GM12872 (cell line): ENCODE measurements around the gene CD4.

Experiments used
- TF ChIP-seq, protein P1 (sequence below): IDR thresholded peaks from 3 replicates; pipeline ENCODE4 v1.5.1; 2011; ENCODE audit warnings: low read depth, mild to moderate bottlenecking, low read length, moderate library complexity; ENCODE audit not compliant: insufficient read depth

The CD4 gene

DNA sequence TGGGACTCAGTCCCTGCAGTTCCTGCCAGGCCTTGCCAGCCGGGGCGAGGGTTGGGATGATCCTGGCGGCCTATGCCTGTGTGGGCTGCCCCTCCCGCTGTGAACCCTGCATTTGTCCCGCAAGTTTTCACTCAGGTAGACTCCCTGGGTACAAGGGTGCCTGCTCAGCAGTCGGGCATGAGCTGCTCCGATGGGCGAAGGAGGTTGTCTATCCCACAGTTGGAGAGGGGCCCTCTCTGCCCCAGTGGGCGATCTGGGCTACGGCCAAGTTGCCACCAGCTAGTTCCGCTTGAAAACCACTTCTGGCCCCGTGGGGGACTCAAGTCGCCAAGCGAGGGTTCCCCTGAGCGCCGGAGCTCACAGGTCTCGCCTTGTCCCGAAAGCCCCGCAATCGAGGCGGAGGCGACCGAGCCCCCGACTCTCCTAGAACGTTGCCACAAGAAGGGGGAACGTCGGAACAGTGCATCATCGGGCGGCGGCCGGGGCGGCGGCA is 77.6 kb downstream of the CD4 start:
- TF ChIP-seq, protein P1, sequence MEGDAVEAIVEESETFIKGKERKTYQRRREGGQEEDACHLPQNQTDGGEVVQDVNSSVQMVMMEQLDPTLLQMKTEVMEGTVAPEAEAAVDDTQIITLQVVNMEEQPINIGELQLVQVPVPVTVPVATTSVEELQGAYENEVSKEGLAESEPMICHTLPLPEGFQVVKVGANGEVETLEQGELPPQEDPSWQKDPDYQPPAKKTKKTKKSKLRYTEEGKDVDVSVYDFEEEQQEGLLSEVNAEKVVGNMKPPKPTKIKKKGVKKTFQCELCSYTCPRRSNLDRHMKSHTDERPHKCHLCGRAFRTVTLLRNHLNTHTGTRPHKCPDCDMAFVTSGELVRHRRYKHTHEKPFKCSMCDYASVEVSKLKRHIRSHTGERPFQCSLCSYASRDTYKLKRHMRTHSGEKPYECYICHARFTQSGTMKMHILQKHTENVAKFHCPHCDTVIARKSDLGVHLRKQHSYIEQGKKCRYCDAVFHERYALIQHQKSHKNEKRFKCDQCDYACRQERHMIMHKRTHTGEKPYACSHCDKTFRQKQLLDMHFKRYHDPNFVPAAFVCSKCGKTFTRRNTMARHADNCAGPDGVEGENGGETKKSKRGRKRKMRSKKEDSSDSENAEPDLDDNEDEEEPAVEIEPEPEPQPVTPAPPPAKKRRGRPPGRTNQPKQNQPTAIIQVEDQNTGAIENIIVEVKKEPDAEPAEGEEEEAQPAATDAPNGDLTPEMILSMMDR: no peak

- TF ChIP-seq, protein P1: 0 out of 3 replicates have a peak, but pooled peaks have one; percentile 1
Observed at GRCh38 chr12:6867413-6868210, 78.3 kb downstream of the CD4 start, which contains the start of gene TPI1. TPI1 (plus strand) TSS chr12:6867531; CDS start chr12:6867567, 36 bp downstream.

DNA sequence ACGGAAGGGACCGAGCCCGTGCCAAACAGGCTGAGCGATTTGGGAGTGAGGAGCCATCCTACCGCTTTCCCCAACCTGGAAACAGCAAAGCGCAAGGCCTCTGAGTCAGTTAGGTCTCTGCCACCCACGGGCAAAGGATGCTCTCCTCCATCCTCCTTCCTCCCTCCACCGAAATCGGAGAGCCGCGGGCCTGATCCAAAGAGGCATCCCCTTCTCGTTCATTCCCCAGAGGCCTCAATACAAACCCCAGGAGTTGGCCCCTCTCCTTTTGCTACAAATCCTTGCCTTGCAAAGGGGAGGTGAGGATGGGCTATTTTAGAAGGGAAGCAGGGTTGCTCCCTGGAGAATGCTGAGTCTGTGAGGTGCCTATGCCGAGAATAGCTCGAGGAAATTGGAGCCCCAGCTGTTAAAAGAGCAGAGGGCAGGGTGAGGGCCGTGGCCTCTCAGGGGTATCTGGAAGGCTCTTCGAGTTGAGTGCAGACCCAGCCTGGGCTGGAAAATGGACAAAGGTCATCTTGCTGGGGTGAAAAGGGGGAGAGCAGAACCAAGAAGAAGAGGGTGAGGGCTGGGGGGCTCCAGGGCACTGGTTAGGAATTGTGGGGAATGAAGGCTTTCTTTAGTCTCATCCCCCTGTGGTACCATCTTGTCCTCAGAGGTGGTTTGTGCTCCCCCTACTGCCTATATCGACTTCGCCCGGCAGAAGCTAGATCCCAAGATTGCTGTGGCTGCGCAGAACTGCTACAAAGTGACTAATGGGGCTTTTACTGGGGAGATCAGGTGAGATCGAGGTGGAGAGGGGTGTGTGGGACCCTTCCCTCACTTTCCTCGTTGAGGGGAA is 79.1 kb downstream of the CD4 start:
- TF ChIP-seq, protein P1: peak; percentile 43; the same call in 2 of the 3 replicates

DNA sequence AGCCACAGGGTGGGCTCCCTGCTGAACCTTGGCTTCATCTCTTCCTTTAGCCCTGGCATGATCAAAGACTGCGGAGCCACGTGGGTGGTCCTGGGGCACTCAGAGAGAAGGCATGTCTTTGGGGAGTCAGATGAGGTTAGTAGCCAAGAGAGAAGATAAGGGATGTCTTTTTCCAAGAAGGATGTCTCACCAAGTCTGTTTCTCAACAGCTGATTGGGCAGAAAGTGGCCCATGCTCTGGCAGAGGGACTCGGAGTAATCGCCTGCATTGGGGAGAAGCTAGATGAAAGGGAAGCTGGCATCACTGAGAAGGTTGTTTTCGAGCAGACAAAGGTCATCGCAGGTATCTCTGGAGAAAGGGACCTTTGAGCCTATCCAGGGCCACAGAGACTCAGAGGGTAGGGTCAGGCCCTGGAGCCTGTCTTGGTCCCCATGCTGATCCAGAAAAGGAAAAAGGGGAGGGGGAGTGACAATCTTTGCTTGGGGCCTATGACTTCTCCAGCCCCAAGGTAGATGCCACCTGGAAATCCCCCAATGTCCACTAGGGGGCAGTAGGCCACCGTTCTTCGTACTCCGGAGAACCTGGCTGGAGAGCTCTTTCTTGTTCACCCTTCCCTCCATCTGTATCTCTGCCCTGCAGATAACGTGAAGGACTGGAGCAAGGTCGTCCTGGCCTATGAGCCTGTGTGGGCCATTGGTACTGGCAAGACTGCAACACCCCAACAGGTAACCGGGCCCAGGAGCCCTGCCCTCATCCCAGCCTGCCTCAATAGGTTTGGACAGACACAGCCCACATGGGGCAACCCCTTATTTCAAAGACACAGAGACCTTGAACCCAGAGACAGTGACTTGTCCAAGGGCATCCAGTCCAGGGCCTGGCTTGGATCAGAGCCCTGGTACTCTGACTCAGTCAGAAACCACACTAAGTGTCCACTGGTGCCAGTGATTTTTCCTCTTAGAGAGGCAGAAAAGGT is 80.0 kb downstream of the CD4 start:
- TF ChIP-seq, protein P1: peak; percentile 95
